ENCODE data around the gene NSDHL. TPM values are rescaled to one million over a fixed set of nuclear protein-coding genes. Genes with fewer than 3 reads are reported as not detected.

NSDHL gene
- total RNA-seq, 1 donor from 2014 or later, result 3.1 TPM

GRCh38 chrX:152844256-152844655 lies 13.4 kb downstream of the NSDHL start:
- DNase-seq (ENCODE audit: low spot score), result no peak

GRCh38 chrX:152845618-152846240 lies 14.9 kb downstream of the NSDHL start:
- no peak for DNase-seq (ENCODE audit: low spot score)

- no peak for DNase-seq (ENCODE audit: low spot score)
Measured at GRCh38 chrX:152847281-152847680, 16.4 kb downstream of the NSDHL start.

- DNase-seq (ENCODE audit: low spot score), result no peak
Measured at GRCh38 chrX:152850465-152850864, 19.6 kb downstream of the NSDHL start.

- no peak for DNase-seq (ENCODE audit: low spot score)
Measured at GRCh38 chrX:152853986-152854385, 23.1 kb downstream of the NSDHL start.

- no peak for DNase-seq (ENCODE audit: low spot score)
Measured at GRCh38 chrX:152861116-152861515, 30.3 kb downstream of the NSDHL start.

GRCh38 chrX:152861826-152862225 lies 31.0 kb downstream of the NSDHL start:
- DNase-seq (ENCODE audit: low spot score), result no peak

- no peak for DNase-seq (ENCODE audit: low spot score)
Measured at GRCh38 chrX:152865232-152865920, 34.5 kb downstream of the NSDHL start.

GRCh38 chrX:152866386-152866785 lies 35.5 kb downstream of the NSDHL start:
- no peak for DNase-seq (ENCODE audit: low spot score)

- no peak for DNase-seq (ENCODE audit: low spot score)
Measured at GRCh38 chrX:152869972-152870371, 39.1 kb downstream of the NSDHL start.

GRCh38 chrX:152871260-152871659 lies 40.4 kb downstream of the NSDHL start:
- DNase-seq (ENCODE audit: low spot score), result no peak

- no peak for DNase-seq (ENCODE audit: low spot score)
Measured at GRCh38 chrX:152872522-152872921, 41.7 kb downstream of the NSDHL start.

GRCh38 chrX:152873361-152873760 lies 42.5 kb downstream of the NSDHL start:
- DNase-seq (ENCODE audit: low spot score), result no peak

- no peak for DNase-seq (ENCODE audit: low spot score)
Measured at GRCh38 chrX:152876931-152877840, 46.3 kb downstream of the NSDHL start.

- no peak for DNase-seq (ENCODE audit: low spot score)
Measured at GRCh38 chrX:152878976-152879755, 48.3 kb downstream of the NSDHL start.

- no peak for DNase-seq (ENCODE audit: low spot score)
Measured at GRCh38 chrX:152881289-152881688, 50.4 kb downstream of the NSDHL start.

- DNase-seq (ENCODE audit: low spot score), result no peak
Measured at GRCh38 chrX:152884171-152884570, 53.3 kb downstream of the NSDHL start.

- no peak for DNase-seq (ENCODE audit: low spot score)
Measured at GRCh38 chrX:152886716-152887115, 55.9 kb downstream of the NSDHL start.

GRCh38 chrX:152892499-152892898 lies 61.6 kb downstream of the NSDHL start:
- no peak for DNase-seq (ENCODE audit: low spot score)

GRCh38 chrX:152892999-152893891 lies 62.4 kb downstream of the NSDHL start:
- DNase-seq (ENCODE audit: low spot score), result peak; percentile 39
